Panc1 (cell line): ENCODE measurements around the gene PDK3.

Experiments used
- POLR2AphosphoS5 ChIP-seq: IDR thresholded peaks from 2 replicates; pipeline ENCODE4 v1.6.1; 2012; ENCODE audit warnings: mild to moderate bottlenecking, low read depth, low read length, moderate library complexity
- SIN3A ChIP-seq: IDR thresholded peaks from 2 replicates; pipeline ENCODE4 v1.6.1; 2012; ENCODE audit warnings: low read depth, mild to moderate bottlenecking, low read length, moderate library complexity, borderline replicate concordance; ENCODE audit not compliant: insufficient read depth
- TCF7L2 ChIP-seq: IDR thresholded peaks from 2 replicates; pipeline ENCODE4 v1.6.1; 2011; ENCODE audit warnings: mild to moderate bottlenecking, low read depth, low read length, inconsistent platforms
- TF ChIP-seq, protein P1 (sequence below): fragments of 450-650 bp; IDR thresholded peaks from 2 replicates; pipeline ENCODE4 v1.5.1; 2017; ENCODE audit warnings: mild to moderate bottlenecking

DNA sequence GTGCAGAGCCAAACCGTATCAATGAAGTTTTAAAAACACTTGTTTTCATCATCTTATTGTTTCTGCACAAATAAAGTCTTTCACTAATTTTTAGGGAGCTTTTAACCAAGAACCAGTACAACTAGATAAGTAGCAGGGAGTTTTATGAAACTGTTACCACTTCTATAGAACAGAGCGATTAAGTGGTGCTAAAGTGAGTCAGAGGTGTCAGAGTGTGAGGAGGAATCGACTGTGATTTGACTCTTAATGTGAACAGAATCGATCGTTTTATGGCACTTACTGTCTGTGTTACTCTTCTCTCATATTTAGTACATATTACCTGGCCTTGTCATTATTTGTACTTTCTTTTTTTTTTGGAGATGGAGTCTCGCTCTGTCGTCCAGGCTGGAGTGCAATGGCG, 43.3 kb downstream of the PDK3 start:
- TF ChIP-seq, protein P1, sequence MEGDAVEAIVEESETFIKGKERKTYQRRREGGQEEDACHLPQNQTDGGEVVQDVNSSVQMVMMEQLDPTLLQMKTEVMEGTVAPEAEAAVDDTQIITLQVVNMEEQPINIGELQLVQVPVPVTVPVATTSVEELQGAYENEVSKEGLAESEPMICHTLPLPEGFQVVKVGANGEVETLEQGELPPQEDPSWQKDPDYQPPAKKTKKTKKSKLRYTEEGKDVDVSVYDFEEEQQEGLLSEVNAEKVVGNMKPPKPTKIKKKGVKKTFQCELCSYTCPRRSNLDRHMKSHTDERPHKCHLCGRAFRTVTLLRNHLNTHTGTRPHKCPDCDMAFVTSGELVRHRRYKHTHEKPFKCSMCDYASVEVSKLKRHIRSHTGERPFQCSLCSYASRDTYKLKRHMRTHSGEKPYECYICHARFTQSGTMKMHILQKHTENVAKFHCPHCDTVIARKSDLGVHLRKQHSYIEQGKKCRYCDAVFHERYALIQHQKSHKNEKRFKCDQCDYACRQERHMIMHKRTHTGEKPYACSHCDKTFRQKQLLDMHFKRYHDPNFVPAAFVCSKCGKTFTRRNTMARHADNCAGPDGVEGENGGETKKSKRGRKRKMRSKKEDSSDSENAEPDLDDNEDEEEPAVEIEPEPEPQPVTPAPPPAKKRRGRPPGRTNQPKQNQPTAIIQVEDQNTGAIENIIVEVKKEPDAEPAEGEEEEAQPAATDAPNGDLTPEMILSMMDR: no peak
- TF ChIP-seq SIN3A (no peak), POLR2AphosphoS5 (no peak), TCF7L2 (no peak)
